A549 (cell line): ENCODE measurements around the gene RBM47. TPM values are rescaled to one million over a fixed set of nuclear protein-coding genes. Genes with fewer than 3 reads are reported as not detected.

Experiments
- ATAC-seq, 2 experiments: fragments of 200-7000 bp in 1 of 2; fragments of >200 bp in 1 of 2; cut with Nextera tagmentation in 1 of 2; cut with Tn5 transposase in 1 of 2; 3 replicates each; pipeline versions ENCODE4 v1.8.0 to v1.9.1; 2018 to 2020; ENCODE audit warnings: mild to moderate bottlenecking in 1 of 2, moderate library complexity in 1 of 2
- CTCF ChIA-PET: fragments of 300-600 bp; sonication (Branson Sonifier 250); formaldehyde crosslinking; extraction: SDS; loops from one replicate; lab custom pipeline; 2021; ENCODE audit warnings: antibody characterized with exemption, inconsistent platforms; lab: Yijun Ruan, JAX
- POLR2A ChIA-PET: fragments of 350-600 bp; formaldehyde crosslinking; extraction: SDS; loops from one replicate; lab custom pipeline; 2021; ENCODE audit warnings: antibody characterized with exemption, inconsistent platforms; lab: Yijun Ruan, JAX
- DNase-seq, 2 experiments: peaks; one replicate each; pipeline versions ENCODE4 v3.0.0 to v3.0.0-alpha.2; 2011 to 2016; ENCODE audit warnings: low read depth in 1 of 2, low spot score in 1 of 2
- FAIRE-seq: peaks from 2 replicates; lab custom pipeline; 2011; peaks lifted over from hg19 to GRCh38; lab: Jason Lieb, UNC
- H3K27ac ChIP-seq, 2 experiments: fragments of >200 bp; sonication (Bioruptor Twin); formaldehyde crosslinking; 3 replicates each; pipeline ENCODE4 v1.5.1; 2016 to 2017
- H3K4me1 ChIP-seq: fragments of >200 bp; sonication (Bioruptor Twin); formaldehyde crosslinking; 3 replicates; pipeline ENCODE4 v1.6.1; 2016
- H3K4me2 ChIP-seq: fragments of >200 bp; sonication (Bioruptor Twin); formaldehyde crosslinking; 3 replicates; pipeline ENCODE4 v1.6.1; 2016
- H3K4me3 ChIP-seq: fragments of >200 bp; sonication (Bioruptor Twin); formaldehyde crosslinking; 3 replicates; pipeline ENCODE4 v1.5.1; 2016
- H3K9me3 ChIP-seq: fragments of >200 bp; sonication (Bioruptor Twin); formaldehyde crosslinking; 3 replicates; pipeline ENCODE4 v1.6.1; 2016
- ATOH8 ChIP-seq: fragments of 250-450 bp; sonication (Bioruptor Pico); IDR thresholded peaks from 2 replicates; pipeline ENCODE4 v1.5.0; 2020; ENCODE audit warnings: low read depth, mild to moderate bottlenecking, moderate library complexity
- BHLHE40 ChIP-seq: IDR thresholded peaks from 2 replicates; pipeline ENCODE4 v1.6.1; 2012; ENCODE audit warnings: low read depth, low read length, inconsistent platforms
- CBX8 ChIP-seq: fragments of 200-600 bp; sonication (generic); IDR thresholded peaks from 2 replicates; pipeline ENCODE4 v1.6.1; 2016
- CEBPB ChIP-seq, 2 experiments: fragments of >200 bp in 1 of 2; sonication (Bioruptor Twin) in 1 of 2; formaldehyde crosslinking in 1 of 2; IDR thresholded peaks; 2 replicates each; pipeline ENCODE4 v1.6.1; 2012 to 2016
- CHD2 ChIP-seq: fragments of 150-350 bp; IDR thresholded peaks from 2 replicates; pipeline ENCODE4 v1.6.1; 2014; ENCODE audit warnings: low read length; ENCODE audit not compliant: partially characterized antibody
- CHD4 ChIP-seq: fragments of 200-600 bp; sonication (generic); IDR thresholded peaks from 2 replicates; pipeline ENCODE4 v1.6.1; 2016; ENCODE audit warnings: antibody characterized with exemption, mild to moderate bottlenecking, borderline replicate concordance
- EHMT2 ChIP-seq: fragments of 200-600 bp; sonication (generic); IDR thresholded peaks from 2 replicates; pipeline ENCODE4 v1.6.1; 2016; ENCODE audit warnings: antibody characterized with exemption, low read depth, mild to moderate bottlenecking, moderate library complexity
- HEYL ChIP-seq: fragments of 250-450 bp; sonication (Bioruptor Pico); IDR thresholded peaks from 2 replicates; pipeline ENCODE4 v1.8.0; 2021; ENCODE audit warnings: mild to moderate bottlenecking, moderate library complexity
- HOXB5 ChIP-seq: fragments of 250-450 bp; sonication (Bioruptor Pico); IDR thresholded peaks from 2 replicates; pipeline ENCODE4 v1.5.0; 2020; ENCODE audit warnings: mild to moderate bottlenecking, moderate library complexity
- JUN ChIP-seq, 2 experiments: fragments of >200 bp; sonication (Bioruptor Twin); formaldehyde crosslinking; IDR thresholded peaks; 2 replicates in 1 of 2; 3 replicates in 1 of 2; pipeline ENCODE4 v1.6.1; 2016 to 2017
- MAFK ChIP-seq: fragments of 450-650 bp; IDR thresholded peaks from 2 replicates; pipeline ENCODE4 v1.6.1; 2014; ENCODE audit not compliant: partially characterized antibody
- MAZ ChIP-seq: fragments of 150-350 bp; IDR thresholded peaks from 2 replicates; pipeline ENCODE4 v1.6.1; 2014; ENCODE audit warnings: antibody characterized with exemption, low read depth, low read length, borderline replicate concordance
- MYC ChIP-seq: IDR thresholded peaks from 2 replicates; pipeline ENCODE4 v1.6.1; 2012; ENCODE audit warnings: mild to moderate bottlenecking, inconsistent platforms, low read length, improper control_type of control experiment, borderline replicate concordance
- PHF8 ChIP-seq: fragments of 200-600 bp; sonication (generic); IDR thresholded peaks from 2 replicates; pipeline ENCODE4 v1.6.1; 2016; ENCODE audit warnings: low read depth, mild to moderate bottlenecking, antibody characterized with exemption, moderate library complexity, borderline replicate concordance
- POLR2A ChIP-seq: IDR thresholded peaks from 2 replicates; pipeline ENCODE4 v1.6.1; 2012; ENCODE audit warnings: mild to moderate bottlenecking, low read length
- POLR2AphosphoS2 ChIP-seq: conservative IDR thresholded peaks from 2 replicates; pipeline ENCODE4 v1.6.1; 2012; ENCODE audit warnings: low read length, improper control_type of control experiment, inconsistent platforms
- RAD21 ChIP-seq, 2 experiments: fragments of >200 bp in 1 of 2; sonication (Bioruptor Twin) in 1 of 2; formaldehyde crosslinking in 1 of 2; IDR thresholded peaks in 1 of 2; conservative IDR thresholded peaks in 1 of 2; 2 replicates in 1 of 2; 3 replicates in 1 of 2; pipeline ENCODE4 v1.6.1; 2012 to 2018; ENCODE audit warnings: inconsistent platforms in 1 of 2
- RCOR1 ChIP-seq: fragments of 150-350 bp; IDR thresholded peaks from 2 replicates; pipeline ENCODE4 v1.6.1; 2014; ENCODE audit warnings: antibody characterized with exemption, low read length, low read depth
- RFX5 ChIP-seq: fragments of 450-650 bp; IDR thresholded peaks from 2 replicates; pipeline ENCODE4 v1.7.1; 2014; ENCODE audit warnings: antibody characterized with exemption, mild to moderate bottlenecking, moderate library complexity
- RNF2 ChIP-seq: fragments of 200-600 bp; sonication (generic); IDR thresholded peaks from 2 replicates; pipeline ENCODE4 v1.6.1; 2016; ENCODE audit warnings: low read depth, mild to moderate bottlenecking, antibody characterized with exemption, moderate library complexity, borderline replicate concordance
- SMC3 ChIP-seq: fragments of >200 bp; sonication (Bioruptor Twin); formaldehyde crosslinking; IDR thresholded peaks from 3 replicates; pipeline ENCODE4 v1.6.1; 2018; ENCODE audit warnings: inconsistent platforms
- WGBS: methylation state at CpG from one replicate; pipeline ENCODE4 v1.1.6; 2017; ENCODE audit errors: missing lambda C conversion rate; 5-methylcytosine and 5-hydroxymethylcytosine counted together
- polyA plus RNA-seq, 4 experiments: library from polyadenylated mRNA; depleted of rRNA in 3 of 4; stranded (reverse); fragments of >200 nt; fragmentation: RNase III in 1 of 4; extraction: RNeasy Plus Mini Kit Qiagen cat#74134 plus additional on column Dnase treatment in 1 of 4; gene quantifications; 2 replicates in 3 of 4; 3 replicates in 1 of 4; pipeline ENCODE4 v1.2.3, GENCODE V29; 2011 to 2017
- TF ChIP-seq, protein P1 (sequence below): fragments of 450-650 bp; IDR thresholded peaks from 2 replicates; pipeline ENCODE4 v1.6.1; 2014; ENCODE audit warnings: antibody characterized with exemption

RBM47 gene
- polyA plus RNA-seq, 2 of the 4 experiments (the other 2 are of a cell fraction), result 38.1 to 43.3 TPM

DNA sequence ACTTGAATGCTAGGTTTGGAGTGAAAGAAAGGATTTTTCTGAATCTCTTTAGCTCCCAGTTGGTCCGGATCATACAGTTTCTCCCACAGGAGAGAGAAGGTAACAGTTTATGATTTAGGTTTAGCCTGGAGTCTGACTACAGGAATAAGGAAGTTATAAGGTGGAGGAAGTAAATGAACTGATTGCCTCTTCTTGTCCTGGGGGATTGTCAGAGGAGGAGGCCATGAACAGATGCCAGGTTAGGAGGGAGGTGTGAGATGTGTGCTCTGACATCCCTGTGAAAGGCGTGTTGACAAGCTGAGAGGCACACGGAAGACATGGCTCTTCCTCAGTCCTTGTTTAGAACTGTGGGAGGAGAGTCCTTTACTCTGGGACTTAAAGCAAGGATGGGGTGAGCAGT is 230.1 kb downstream of the RBM47 start:
- TF ChIP-seq BHLHE40 (no peak), RAD21 (conservative IDR thresholded peaks at IDR 0.05 in 1 of 2, IDR thresholded peaks at IDR 0.05 in 1 of 2) (no peak), MAFK (no peak), EHMT2 (no peak), HOXB5 (CRISPR knock-in tag) (no peak), ATOH8 (CRISPR knock-in tag) (no peak), SMC3 (no peak), HEYL (CRISPR knock-in tag) (no peak), POLR2AphosphoS2 (no peak), RNF2 (no peak), RFX5 (no peak), CHD4 (no peak), CHD2 (no peak), CBX8 (no peak), RCOR1 (no peak), MAZ (no peak), JUN (IDR thresholded peaks at IDR 0.05) (no peak), POLR2A (no peak)
- TF ChIP-seq, protein P1, sequence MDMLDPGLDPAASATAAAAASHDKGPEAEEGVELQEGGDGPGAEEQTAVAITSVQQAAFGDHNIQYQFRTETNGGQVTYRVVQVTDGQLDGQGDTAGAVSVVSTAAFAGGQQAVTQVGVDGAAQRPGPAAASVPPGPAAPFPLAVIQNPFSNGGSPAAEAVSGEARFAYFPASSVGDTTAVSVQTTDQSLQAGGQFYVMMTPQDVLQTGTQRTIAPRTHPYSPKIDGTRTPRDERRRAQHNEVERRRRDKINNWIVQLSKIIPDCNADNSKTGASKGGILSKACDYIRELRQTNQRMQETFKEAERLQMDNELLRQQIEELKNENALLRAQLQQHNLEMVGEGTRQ, result no peak
- TF ChIP-seq, all 56 proteins: peak for 0
- H3K4me1 ChIP-seq, result peaks cover 17% of the 10 kb centered on the region
- ChIA-PET CTCF (interaction anchor here (0.9 kb wide), 1 partner anchor 238 kb away, joined by 3 read pairs; no protein-coding TSS in a partner anchor), POLR2A (interaction anchor here (0.9 kb wide), 1 partner anchor 92 kb away, joined by 3 read pairs; no protein-coding TSS in a partner anchor)
- ATAC-seq (no peak), FAIRE-seq (no peak), DNase-seq (no peak)
- H3K4me2 ChIP-seq, result no peak overlapping the region
- H3K27ac ChIP-seq, result no peak overlapping the region; a peak in 1 of 6 replicates
- no peak overlapping the region for H3K4me3 ChIP-seq
- 98% methylated on average over 3 of the region's 3 CpGs for WGBS
- H3K9me3 ChIP-seq, result no peaks in the 10 kb centered on the region

GRCh38 chr4:40395908-40396793 is 233.5 kb downstream of the RBM47 start:
- Histone ChIP-seq H3K9me3 (no peaks in the 10 kb centered on the region), H3K4me3 (no peak overlapping the region), H3K27ac (peak overlapping the region; percentile 46 to 71; a peak in 5 of 6 replicates), H3K4me2 (peak overlapping the region; percentile 66), H3K4me1 (peaks cover 16% of the 10 kb centered on the region)
- ATAC-seq (no peak), FAIRE-seq (no peak), DNase-seq (peak in 1 of 2 experiments; percentile 25)
- CTCF ChIA-PET, result interaction anchor here (1.4 kb wide), 1 partner anchor 79 kb away, joined by 3 read pairs; no protein-coding TSS in a partner anchor
- POLR2A ChIA-PET, result interaction anchor here (0.7 kb wide), 1 partner anchor 65 kb away, joined by 3 read pairs; no protein-coding TSS in a partner anchor
- TF ChIP-seq MYC, result no peak
- peak; percentile 42 to 62; a peak in 2 of 4 replicates for TF ChIP-seq CEBPB (IDR thresholded peaks at IDR 0.05)
- no peak for TF ChIP-seq PHF8
- WGBS, result 52% methylated on average over 7 of the region's 7 CpGs
